HG03135 (cell line): Measurements from ENCODE around the gene RPS6KL1.

Source experiments
- ATAC-seq: cut with Tn5 transposase; IDR thresholded peaks from one replicate; pipeline ENCODE4 v1.9.1; 2021; ENCODE audit warnings: mild to moderate bottlenecking, moderate library complexity; ENCODE audit not compliant: unreplicated experiment

RPS6KL1 gene

DNA sequence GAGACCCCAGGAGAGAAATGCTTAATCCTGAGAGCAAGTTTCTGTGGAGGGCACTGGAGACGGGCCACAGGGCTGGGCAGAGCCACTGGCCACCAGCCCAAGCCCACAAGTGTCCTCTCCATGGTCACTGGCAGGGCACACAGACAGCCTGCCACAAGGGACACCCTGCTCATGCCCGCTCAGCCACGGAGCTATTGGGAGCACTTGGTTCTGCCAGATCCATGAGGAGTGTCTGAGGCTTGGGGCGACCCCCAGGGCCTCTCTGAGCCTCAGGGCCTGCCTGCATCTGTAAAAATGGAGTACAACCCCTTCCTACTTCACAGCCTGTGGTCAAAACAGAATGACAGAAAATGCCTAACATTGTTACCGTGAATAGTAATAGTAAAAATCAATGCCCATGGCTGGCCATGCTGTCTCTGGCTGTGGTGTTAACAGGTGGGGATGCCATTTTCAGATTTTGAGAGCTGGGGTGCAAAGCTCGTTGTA lies 29.2 kb upstream of the RPS6KL1 start:
- ATAC-seq: no peak

DNA sequence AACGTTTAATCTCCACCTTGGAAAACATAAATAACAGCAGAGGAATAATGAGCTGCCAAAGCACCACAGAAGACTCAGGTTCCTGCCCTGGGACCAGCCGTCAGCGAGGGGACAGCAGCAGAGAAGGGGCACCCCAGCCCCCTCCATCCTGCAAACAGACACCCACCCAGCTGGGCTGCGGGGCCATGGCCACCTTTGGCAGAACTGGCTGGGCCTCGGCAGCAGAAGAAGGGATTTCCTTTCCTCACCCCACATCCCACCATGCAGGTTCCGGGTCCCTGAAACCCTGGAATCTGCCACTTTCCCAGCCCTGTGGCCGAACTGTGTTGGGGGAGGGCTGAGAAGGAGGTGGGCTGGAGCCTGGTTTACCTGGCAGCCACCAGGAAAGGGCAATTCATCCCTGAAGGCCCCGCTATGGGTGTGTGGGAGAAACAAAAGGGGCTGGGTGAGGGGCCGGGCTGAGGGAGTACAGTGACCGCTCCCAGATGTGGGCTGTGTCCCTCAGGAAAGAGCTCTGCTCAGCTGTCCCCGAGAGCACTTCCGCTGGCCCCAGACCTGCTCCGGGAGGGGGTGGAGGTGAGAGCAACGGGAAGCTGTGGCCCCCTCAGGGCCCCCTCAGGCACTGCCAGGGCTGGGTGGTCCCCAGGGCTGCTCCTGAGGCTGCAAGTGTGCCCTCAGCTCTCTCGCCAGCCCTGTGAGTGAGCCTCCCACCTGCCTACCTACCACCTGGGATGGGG lies 28.6 kb upstream of the RPS6KL1 start:
- ATAC-seq: no peak

DNA sequence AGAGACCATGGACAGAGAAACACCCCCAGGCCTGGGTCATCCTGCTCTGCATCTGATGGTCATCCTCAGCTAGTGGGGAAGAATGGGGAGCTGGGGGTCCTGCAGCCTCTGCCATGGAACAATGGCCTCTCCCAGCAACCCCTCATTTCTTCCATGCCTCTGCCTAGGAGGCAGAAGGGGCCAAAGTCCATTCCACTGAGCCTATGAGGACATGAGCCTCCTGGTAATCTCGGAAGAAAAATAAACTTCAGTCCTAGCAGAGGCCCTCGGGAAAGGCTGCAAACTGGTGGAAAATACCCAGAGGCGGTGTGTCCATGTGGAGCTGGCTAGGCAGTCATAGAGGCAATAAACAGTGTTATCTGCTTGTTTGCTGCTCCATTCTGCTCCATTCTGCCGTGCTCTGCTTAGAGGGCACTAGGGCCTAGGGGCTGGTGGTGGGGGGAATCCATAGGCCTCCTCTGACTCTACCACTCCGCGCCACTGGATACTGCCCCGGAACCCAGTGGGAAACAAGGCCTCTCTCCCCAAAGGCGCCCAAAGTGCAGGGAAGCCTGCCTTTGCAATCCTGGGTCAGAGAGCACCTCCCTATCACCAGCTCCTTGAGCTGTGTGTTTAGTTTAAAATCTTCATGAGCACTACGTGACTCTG lies 27.9 kb upstream of the RPS6KL1 start:
- no peak for ATAC-seq

DNA sequence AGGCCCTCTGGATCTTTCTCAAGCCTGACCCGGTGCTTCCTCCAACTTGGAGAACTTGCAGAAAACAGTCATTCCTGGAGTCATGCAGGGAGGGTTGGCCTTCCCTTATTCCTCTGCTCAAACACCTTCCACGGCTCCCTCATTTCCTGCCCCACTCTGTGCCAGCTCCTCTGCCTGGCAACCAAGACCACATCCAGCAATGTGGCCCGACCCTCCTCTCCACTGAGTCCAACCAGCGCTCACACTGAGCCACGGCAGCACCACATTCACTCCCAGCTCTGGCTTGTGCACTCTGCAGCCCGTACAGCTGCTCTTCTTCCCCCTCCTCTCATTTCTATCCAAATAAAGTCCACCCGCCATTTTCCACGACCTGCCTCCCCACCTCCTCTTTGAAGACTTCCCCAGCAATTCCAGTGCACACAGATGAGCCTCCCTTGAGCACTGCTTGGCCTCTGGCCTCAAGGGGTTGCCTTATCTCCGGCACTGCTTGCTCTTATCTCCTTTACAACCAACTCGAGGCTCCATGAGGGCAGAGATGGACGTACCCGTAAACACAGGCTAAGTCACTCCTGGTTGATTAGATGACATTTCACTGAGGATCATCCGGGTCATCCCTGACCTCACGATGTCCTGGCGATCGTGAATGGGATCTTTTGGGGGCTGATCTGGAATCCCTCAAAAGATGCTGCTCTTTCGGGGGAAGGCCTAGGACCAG lies 27.0 kb upstream of the RPS6KL1 start:
- no peak for ATAC-seq

DNA sequence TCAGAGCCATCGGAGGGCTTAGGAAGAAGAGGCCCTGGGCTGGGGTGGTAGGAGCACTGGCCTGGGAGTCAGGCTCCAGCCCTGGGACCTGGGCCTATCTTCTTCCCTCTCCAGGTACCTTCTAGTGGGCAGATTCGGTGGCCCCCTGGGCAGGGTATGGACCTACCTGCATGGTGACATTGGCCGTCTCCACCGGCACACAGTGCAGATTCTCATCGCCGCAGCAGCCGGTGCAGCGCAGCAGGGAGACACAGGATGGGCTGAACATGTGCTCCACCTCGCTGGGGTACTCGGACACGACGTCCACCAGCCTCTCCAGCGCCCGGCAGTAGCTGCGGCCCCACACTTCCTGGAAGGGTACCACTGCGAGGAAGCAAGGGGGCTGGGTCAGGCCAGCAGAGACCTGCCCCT lies 26.1 kb upstream of the RPS6KL1 start:
- ATAC-seq: no peak

DNA sequence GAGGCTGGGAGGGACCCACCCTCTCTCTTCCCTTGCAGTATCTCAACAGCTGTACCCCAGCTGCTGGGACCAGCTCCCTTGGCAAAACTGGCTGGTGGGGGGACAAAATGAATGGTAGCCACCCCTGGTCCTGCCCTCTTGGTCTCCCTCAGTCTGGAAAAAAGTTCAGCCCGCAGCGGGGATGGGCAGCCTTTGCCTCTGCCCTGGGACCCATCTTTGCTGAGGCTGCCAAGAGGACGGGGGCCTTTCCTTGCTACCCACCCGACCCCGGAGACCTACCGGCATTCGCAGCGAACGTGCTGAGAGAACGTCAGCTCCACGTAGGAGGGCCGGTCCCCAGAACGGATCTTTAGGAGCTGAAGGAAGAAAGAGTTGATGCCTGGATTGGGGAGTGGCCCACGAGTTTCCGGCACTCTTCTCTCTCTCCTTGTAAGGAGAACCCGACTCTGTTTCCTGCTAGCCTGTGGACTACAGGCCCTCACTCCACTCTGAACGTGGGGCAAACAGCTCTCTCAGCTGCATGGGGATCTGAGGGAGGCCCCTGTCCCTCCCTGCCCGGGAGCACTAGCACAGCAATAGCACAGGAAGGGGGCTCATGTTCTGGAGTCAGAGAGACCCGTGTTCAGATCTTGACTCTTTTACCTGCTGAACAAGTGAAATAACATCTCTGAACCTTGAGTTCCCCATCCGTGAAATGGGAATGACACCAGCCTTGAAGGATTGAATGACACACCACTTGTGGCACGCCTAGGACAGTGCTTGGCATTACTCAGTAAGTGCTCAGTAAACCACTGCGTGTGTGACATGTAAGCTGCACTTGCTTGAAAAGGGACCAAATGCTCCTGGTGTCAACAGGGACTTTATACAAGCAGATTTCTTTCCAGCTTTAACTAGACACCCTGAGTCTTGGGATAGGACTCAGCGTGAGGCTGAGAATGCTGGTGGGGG lies 25.4 kb upstream of the RPS6KL1 start:
- no peak for ATAC-seq

DNA sequence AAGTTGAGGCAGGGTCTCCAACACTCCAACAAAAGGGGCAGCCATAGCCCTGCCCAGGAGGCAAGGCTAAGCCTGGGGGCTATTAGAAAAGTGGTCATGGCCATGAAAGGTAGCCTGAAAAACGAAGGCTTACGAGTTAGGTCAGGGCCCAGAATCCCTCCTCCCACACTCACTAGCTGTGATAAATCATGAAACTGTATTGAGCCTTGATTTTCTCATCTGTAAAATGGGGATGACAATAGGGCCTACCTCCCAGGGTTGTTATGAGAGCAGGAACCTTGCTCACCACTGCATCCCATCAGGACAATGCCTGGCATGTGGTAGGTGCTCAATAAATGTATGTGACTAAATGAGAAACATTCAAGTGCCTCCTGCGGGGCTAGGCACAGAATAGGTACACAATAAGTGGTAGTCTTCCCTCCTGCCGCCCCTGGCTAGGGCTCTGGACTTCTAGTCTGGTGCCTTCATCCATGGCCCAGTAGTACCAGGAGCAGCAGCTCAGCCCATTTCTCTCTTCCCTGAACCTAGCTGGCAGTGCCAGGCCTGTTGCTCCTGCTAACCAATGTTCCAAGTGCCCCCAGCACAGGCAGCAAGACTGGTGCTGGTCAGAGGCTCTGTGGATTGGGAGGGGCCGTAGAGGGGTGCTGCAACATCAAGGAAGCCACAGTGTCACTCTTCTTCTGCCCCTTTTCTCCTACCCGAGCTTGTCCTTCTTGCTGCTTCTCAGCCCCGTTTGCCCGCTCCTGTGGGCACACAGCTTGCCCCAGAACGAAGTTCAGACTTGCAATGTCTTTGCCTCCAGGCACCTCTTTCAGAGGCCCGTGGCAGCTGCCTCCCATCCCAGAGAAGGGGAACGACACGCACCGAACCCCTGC lies 24.5 kb upstream of the RPS6KL1 start:
- no peak for ATAC-seq

DNA sequence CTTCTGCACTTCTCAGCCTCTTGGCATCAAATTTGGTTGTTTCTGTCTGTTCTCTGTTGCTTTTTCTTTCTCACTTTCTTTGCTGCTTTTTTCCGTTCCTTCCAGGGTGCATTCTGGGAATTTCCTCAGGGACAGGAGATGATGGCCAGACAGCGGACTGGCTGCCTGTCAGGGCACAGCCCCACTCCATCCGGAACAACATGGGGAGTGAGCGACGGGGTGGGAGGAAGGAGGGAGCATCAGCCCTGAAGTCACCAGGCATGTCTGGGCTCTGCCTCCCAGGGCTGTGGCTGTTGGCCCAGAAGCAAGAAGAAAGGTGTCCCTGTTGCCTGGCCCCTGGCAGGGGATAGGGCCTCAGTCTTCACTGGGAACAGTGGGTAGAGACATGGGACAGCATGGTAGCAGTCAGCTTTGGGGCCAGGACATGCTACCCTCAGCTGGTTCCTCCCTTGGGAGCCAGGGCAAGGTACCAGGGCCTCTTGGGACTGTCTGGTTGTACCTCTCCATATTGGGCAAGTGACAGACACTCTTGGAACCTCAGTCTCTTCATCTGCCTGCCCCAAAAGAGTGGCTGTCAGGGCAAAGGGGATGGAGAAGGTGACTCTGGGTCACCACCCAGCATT lies 23.7 kb upstream of the RPS6KL1 start:
- no peak for ATAC-seq

DNA sequence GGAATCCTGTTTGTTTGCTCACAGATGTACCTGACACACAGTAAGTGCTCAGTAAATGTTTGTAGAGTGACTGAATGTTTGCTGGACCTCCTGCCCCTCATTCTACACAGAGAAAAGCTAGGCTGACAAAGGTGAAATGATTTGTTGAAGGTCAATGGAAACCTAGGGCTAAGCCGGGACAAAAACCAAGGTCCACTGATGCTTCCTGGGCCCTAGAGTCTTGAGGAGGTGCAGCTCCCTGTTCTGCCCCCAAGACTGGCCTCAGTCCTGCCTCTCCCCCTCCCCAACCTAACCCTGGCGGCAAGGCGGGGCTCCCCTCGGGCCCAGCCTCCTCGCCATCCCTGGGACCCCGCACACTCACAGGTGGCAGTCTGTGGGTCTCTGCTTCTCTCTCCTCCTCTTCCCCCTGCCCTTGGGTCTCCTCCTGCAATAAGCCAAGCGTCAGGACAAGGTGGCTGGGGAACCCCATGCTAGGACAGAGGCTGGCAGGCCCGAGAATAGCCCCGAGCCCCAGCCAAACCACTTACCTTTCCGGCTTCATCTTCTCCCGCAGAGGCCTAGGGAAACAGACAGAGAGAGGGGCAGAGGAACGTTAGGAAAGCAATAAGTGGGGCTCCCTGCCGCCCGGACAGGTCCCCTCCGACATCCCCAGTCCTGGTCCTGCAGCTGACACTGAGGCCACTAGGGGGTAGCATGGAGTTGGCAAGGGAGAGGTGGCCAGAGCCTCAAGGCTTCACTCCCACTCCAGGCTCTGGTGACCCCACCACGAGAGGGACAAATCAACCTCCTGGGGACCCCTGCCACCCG lies 23.0 kb upstream of the RPS6KL1 start:
- no peak for ATAC-seq

DNA sequence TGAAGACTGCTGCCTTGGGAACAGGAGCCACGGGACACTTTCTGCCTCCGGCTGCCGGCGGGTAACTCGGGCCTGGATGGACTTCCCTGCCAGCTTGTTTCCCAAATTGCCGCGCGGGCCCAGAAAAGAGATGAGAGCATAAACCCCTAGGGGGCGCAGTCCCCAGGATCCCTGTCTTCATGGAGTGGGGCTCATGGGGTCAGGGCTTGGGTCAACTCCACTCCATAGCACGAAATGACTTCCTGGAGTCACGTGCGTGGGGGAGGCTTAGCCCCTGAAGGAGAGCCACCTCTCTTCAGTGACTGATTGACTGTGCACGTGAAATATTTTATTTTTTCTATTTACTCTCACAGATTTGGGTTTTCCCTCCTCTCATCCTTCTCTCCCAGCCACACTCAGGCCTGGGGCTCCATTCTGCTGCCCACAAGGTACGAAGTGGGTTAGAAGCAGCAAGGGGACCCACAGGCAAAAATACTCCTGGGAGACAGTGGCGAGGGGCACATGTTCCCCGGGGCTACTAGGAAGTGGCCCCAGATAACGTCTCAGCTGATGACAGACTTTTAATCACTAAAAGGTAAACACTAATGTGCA lies 22.3 kb upstream of the RPS6KL1 start:
- ATAC-seq: no peak

DNA sequence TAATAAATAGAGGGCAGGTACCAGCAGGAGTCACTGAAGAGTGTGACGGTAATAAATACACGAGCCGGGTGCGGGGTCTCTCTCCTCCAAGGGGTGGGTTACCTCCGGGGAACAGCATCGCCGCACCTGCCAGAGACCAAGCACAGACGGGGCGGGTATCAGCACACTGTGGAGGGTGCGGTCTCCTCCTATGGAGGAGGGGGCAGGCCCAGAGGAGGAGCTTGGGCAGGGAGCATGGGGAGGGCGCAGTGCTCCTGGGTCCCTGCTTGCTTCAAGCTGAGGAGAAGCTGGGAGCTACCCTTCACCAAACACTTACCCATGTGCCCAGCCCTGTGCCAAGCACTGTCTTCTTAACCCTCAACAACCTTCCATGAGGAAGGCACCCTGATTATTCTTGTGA lies 19.5 kb upstream of the RPS6KL1 start:
- no peak for ATAC-seq

DNA sequence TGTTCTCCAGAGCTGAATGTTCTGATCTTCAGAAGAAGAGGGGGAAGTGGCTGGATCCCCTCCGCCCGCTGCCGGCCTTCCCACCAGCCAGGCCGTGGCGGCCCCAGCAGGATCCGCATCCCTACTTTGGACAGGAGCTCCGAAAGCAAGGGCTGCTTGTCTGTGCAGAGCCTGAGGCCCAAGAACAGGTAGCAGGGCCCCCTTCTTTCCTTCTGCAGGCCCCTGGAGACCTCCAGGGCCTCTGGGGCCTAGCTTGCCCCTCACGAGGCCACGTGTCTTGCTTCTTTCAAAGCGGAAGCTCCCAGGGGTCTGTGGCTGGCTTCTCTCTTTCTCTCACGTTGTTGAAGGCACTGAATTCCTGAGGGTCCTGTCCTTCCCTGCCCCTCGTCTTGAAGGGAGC lies 19.1 kb upstream of the RPS6KL1 start:
- no peak for ATAC-seq

DNA sequence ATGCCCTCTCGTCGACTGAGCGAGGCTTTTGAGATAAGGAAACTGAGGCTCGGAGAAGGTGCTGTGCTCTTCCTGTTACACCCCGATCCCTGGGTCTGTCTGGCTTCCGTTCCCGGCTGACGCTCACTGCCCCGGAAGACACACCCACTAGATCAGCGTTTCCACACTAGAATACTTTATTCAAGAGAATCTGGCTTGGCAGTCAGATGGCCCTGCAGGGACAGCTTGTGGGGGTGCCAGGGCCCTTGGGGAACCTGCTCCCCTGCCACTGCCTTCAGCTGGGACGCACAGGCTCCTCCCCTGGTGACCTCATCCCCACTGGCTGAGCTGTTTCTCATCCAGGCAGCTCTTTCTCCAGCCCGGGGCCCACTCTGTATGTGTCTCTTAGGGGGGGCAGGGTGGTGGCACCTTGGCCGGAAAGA lies 18.6 kb upstream of the RPS6KL1 start:
- peak; percentile 45 for ATAC-seq

DNA sequence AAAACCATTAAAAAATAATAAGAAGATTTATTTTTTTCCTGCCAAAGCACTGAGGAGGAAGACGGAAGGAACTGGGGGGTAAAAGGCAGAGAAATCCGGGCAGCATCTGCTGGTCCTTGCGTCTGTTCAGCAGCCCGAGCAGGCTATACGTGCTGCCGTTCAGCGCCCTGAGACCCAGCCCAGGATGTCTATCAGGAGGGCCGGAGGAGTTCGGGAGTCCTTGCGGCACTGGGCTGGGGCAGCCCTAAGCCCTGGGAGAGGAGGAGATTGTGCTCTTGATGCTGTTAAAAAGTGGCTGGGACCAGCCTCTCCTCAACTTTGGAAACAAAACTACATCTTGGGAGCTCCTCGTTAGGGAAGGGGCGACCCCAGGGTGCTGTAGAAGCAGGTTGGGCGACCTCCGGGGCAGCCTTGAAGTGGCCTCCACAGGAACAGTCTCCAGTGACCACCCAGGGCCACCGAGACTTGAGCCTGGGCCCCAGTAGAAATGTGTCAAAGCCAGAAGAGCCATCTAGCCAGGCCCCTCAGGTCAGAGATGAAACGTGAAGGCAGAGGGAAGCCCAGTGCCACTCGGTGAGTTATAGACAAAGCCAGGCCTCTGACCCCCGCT lies 18.0 kb upstream of the RPS6KL1 start:
- ATAC-seq: no peak

DNA sequence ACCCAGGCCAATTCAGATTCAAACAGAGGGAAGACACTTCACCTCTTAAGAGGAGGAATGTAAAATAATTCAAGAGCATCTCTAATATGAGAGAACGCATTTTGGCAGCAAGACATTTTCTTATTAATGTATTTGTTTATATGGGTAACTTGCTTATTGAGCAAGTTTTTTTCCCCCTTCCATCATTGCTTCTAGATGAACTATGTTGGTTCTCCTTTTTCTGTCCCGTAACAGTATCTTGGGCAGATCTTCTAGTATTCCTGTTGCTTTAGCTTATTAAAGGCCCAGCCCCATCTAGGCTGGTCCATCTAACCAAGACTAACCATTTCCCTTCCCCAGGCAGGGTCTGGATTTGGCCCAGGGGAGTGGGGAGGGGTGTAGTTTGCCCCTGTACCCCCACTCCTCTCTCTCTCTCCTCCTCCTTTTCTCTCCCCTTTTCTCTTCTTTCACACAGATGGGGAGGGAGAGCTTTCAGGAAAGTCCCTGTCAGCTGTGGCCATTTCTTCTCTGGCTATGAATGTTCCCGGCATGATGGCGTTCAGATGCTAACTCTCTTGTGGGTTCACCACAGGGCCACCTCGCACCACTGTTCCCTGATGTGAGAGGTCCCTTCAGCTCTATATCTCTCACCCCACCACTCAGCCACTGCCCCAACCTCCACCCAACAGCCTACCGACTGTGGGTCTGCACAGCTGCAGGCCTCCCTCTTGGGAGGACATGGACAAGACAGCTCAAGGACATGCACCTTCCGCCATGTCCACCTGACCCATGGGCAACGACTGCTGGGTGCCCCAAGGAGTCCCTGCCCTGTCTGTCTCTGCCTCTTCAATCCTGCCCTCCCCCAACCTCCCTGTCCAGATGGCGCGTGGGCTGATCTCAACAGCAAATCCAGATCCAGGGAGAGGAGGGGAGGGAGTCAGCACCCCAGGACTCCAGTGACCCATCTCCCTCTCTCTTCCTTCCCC lies 15.8 kb upstream of the RPS6KL1 start:
- ATAC-seq: no peak

DNA sequence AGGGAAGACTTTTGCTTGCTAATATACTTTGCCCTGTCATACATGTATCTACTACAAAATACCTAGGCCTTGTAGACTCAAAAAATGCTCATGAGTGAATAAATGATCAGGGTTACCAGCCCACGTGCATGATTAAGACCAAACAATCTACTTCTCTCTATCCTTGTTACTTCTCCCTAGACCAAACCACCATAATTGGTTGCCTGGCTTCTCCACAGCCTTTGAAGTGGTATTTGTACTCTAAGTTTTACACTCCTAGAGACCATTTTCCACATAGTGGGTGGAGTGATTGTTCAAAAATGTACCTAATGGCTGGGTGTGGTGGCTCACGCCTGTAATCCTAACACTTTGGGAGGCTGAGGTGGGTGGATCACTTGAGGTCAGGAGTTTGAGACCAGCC lies 14.1 kb upstream of the RPS6KL1 start:
- no peak for ATAC-seq

DNA sequence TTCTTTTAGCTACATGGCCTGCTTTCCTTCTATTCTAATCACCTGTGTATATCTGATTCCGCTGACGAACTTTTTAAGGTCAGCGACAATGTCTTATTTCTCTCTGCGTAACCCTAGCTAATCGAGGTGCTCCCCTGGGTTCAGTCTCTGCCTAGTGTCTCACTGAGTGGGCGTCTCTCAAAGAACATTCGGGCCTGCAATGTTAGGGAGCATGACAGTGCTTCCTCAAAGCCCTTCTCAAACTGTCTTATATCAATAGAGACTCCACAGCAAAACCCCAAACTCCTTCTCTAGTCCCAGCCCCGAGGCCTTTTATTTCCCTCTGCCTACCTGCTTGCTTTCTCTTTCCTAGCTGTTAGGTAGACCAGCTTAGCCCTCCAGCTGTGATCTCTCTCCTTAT lies 13.7 kb upstream of the RPS6KL1 start:
- no peak for ATAC-seq
